GM12878 (cell line): ENCODE measurements around the gene CACNA1A. TPM values are rescaled to one million over a fixed set of nuclear protein-coding genes. Genes with fewer than 3 reads are reported as not detected.
A peak's percentile ranks its signal among the peaks of the same experiment; 100 is the strongest.
"Not testable (repeated sequence)": the region's sequence is repeated elsewhere in the genome, so short reads cannot be mapped to it uniquely, and the experiment has no call there.

Source experiments
- ATAC-seq: fragments of 200-7000 bp; cut with Tn5 transposase; 3 replicates; pipeline ENCODE4 v1.9.1; 2020; ENCODE audit warnings: mild to moderate bottlenecking, moderate library complexity
- BruUV-seq: library from RNA; stranded (reverse); fragments of 400-500 nt; replicated peaks from 2 replicates; lab custom pipeline; 2021; lab: Mats Ljungman, UMichigan
- CTCF ChIA-PET: fragments of 300-600 bp; sonication (Branson Sonifier 250); formaldehyde crosslinking; extraction: SDS; loops from one replicate; lab custom pipeline; 2021; ENCODE audit warnings: inconsistent platforms; lab: Yijun Ruan, JAX
- POLR2A ChIA-PET: fragments of 350-600 bp; formaldehyde crosslinking; extraction: SDS; loops from one replicate; lab custom pipeline; 2021; ENCODE audit warnings: inconsistent platforms; lab: Charles Lee
- RAD21 ChIA-PET: fragments of 300-600 bp; sonication (Branson Sonifier 250); formaldehyde crosslinking; loops from one replicate; lab custom pipeline; 2023; ENCODE audit warnings: antibody characterized with exemption; ENCODE audit not compliant: unreplicated experiment; lab: Charles Lee
- SMC1A ChIA-PET: fragments of 300-600 bp; sonication (Branson Sonifier 250); formaldehyde crosslinking; loops from one replicate; lab custom pipeline; 2023; ENCODE audit not compliant: unreplicated experiment, uncharacterized antibody; lab: Charles Lee
- DNase-seq: peaks from one replicate; pipeline ENCODE4 v3.0.0-alpha.2; 2011; ENCODE audit warnings: low read depth, low spot score
- FAIRE-seq: peaks from 3 replicates; lab custom pipeline; 2011; peaks lifted over from hg19 to GRCh38; lab: Jason Lieb, UNC
- H2AFZ ChIP-seq: 2 replicates; pipeline ENCODE4 v1.6.0; 2011; ENCODE audit warnings: low read depth, low read length, control low read depth; ENCODE audit not compliant: control insufficient read depth
- H3K27ac ChIP-seq: 2 replicates; pipeline ENCODE4 v1.5.1; 2011; ENCODE audit warnings: control low read depth; ENCODE audit not compliant: control insufficient read depth, insufficient read depth
- H3K27me3 ChIP-seq, 2 experiments: replicated peaks in 1 of 2; 2 replicates each; pipeline versions ENCODE4 v1.6.0 to v1.6.1; 2011; ENCODE audit warnings: low read length in 1 of 2; ENCODE audit not compliant: control insufficient read depth in 2 of 2, insufficient read depth in 2 of 2
- H3K36me3 ChIP-seq, 2 experiments: 2 replicates each; pipeline ENCODE4 v1.5.1; 2011; ENCODE audit warnings: low read length in 1 of 2; ENCODE audit not compliant: control insufficient read depth in 2 of 2, insufficient read depth in 2 of 2
- H3K4me1 ChIP-seq: 2 replicates; pipeline ENCODE4 v1.6.1; 2011; ENCODE audit warnings: mild to moderate bottlenecking, low read length, moderate library complexity, mixed read lengths; ENCODE audit not compliant: control insufficient read depth, insufficient read depth
- H3K4me2 ChIP-seq: 2 replicates; pipeline ENCODE4 v1.6.0; 2011; ENCODE audit warnings: control low read depth; ENCODE audit not compliant: control insufficient read depth, insufficient read depth
- H3K4me3 ChIP-seq: fragments of 200-600 bp; sonication (generic); 2 replicates; pipeline ENCODE4 v1.5.1; 2016
- H3K79me2 ChIP-seq: 2 replicates; pipeline ENCODE4 v1.6.0; 2011; ENCODE audit warnings: low read length; ENCODE audit not compliant: control insufficient read depth, insufficient read depth
- H3K9ac ChIP-seq: 2 replicates; pipeline ENCODE4 v1.8.0; 2011; ENCODE audit warnings: low read length, control low read depth, mixed read lengths; ENCODE audit not compliant: control insufficient read depth, insufficient read depth
- H3K9me3 ChIP-seq: replicated peaks from 3 replicates; pipeline ENCODE4 v1.5.1; 2011; ENCODE audit warnings: mild to moderate bottlenecking, low read length; ENCODE audit not compliant: control insufficient read depth, insufficient read depth
- H4K20me1 ChIP-seq: 2 replicates; pipeline ENCODE4 v1.6.0; 2011; ENCODE audit not compliant: control insufficient read depth, insufficient read depth
- ETV6 ChIP-seq, 2 experiments: fragments of 450-650 bp in 1 of 2; IDR thresholded peaks in 1 of 2; conservative IDR thresholded peaks in 1 of 2; 2 replicates each; pipeline ENCODE4 v1.6.1; 2014; ENCODE audit warnings: antibody characterized with exemption in 1 of 2, borderline replicate concordance in 1 of 2, low read depth in 1 of 2, mild to moderate bottlenecking in 1 of 2, moderate library complexity in 1 of 2
- HDAC6 ChIP-seq: fragments of 200-600 bp; sonication (generic); IDR thresholded peaks from one replicate; pipeline ENCODE4 v1.8.0; 2017; ENCODE audit warnings: antibody characterized with exemption; ENCODE audit not compliant: unreplicated experiment
- IKZF2 ChIP-seq, 2 experiments: fragments of 450-650 bp; IDR thresholded peaks; 2 replicates each; pipeline ENCODE4 v1.6.1; 2017; ENCODE audit warnings: mild to moderate bottlenecking in 2 of 2, moderate library complexity in 2 of 2
- KLF5 ChIP-seq: fragments of 450-650 bp; IDR thresholded peaks from 2 replicates; pipeline ENCODE4 v1.6.1; 2014; ENCODE audit warnings: mild to moderate bottlenecking; ENCODE audit not compliant: partially characterized antibody
- NFYB ChIP-seq: IDR thresholded peaks from 2 replicates; pipeline ENCODE4 v1.6.1; 2011; ENCODE audit warnings: low read depth, mild to moderate bottlenecking, low read length, improper control_type of control experiment, moderate library complexity; ENCODE audit not compliant: insufficient read depth
- SIN3A ChIP-seq: IDR thresholded peaks from 2 replicates; pipeline ENCODE4 v1.6.1; 2012; ENCODE audit warnings: low read depth, low read length, improper control_type of control experiment
- SMC3 ChIP-seq: IDR thresholded peaks from 2 replicates; pipeline ENCODE4 v1.6.1; 2011; ENCODE audit warnings: low read length, improper control_type of control experiment, borderline replicate concordance
- WGBS: methylation state at CpG from one replicate; pipeline ENCODE4 v1.1.6; 2016; ENCODE audit warnings: low lambda C conversion rate; ENCODE audit not compliant: insufficient replicate concordance, insufficient coverage; ENCODE audit errors: missing lambda C conversion rate; 5-methylcytosine and 5-hydroxymethylcytosine counted together
- in situ Hi-C: fragments of 300-500 bp; cut with MboI; formaldehyde crosslinking; loops from 9 replicates; pipeline ENCODE4 v1.14.3; 2018; ENCODE audit warnings: mixed read lengths
- intact Hi-C: fragments of 100-400 bp; cut with micrococcal nuclease; formaldehyde crosslinking; loops from one replicate; pipeline ENCODE4 v1.14.2; 2022; ENCODE audit not compliant: unreplicated experiment
- polyA plus RNA-seq, 11 experiments: library from polyadenylated mRNA; depleted of rRNA in 4 of 11; unstranded in 6 of 11; stranded (reverse) in 5 of 11; fragments of >200 nt; fragmentation: Nextera tagmentation in 4 of 11; fragmentation: Illumina TruSeq in 1 of 11; extraction: Ambion mirVana in 4 of 11; extraction: Trizol in 1 of 11; gene quantifications; 1 replicate in 1 of 11; 2 replicates in 10 of 11; pipeline versions ENCODE4 v1.2.1 to v1.2.3, GENCODE V29; 2011 to 2016; ENCODE audit warnings: inconsistent platforms in 2 of 11, missing spikeins in 2 of 11, low read depth in 1 of 11
- total RNA-seq, 4 experiments: library from RNA; depleted of rRNA in 3 of 4; stranded (reverse); fragments of >200 nt in 3 of 4; fragmentation: Illumina TruSeq in 1 of 4; extraction: Trizol in 1 of 4; gene quantifications; 2 replicates each; pipeline versions ENCODE4 v1.2.1 to v1.2.3, GENCODE V29; 2013 to 2021

The CACNA1A gene
- total and polyA plus RNA-seq, 10 of the 15 experiments (the other 5 are each of a cell fraction or from before 2014, with no cell fraction given): 1.1 to 4.4 (median 2.5) TPM

- no peak for TF ChIP-seq SIN3A
- no peak for TF ChIP-seq SMC3
- no peak for TF ChIP-seq NFYB
- TF ChIP-seq KLF5: no peak
- peak in 1 of 2 experiments; percentile 78; a peak in 2 of 4 replicates for TF ChIP-seq ETV6 (conservative IDR thresholded peaks at IDR 0.05 in 1 of 2, IDR thresholded peaks at IDR 0.05 in 1 of 2; ENCODE audit: borderline replicate concordance in 1 of 2, low read depth in 1 of 2)
- no peak for TF ChIP-seq HDAC6
- peak; percentile 73 to 79 for TF ChIP-seq IKZF2 (IDR thresholded peaks at IDR 0.05)
These were observed 324.4 kb downstream of the CACNA1A start (continued) for GRCh38 chr19:13181747-13182388.

GRCh38 chr19:13178291-13178690, 328.0 kb downstream of the CACNA1A start:
- H3K4me3 ChIP-seq, H3K27ac ChIP-seq, in situ Hi-C loops, DNase-seq, POLR2A ChIA-PET, BruUV-seq, H3K9me3 ChIP-seq, H2AFZ ChIP-seq, H3K27me3 ChIP-seq, H3K4me2 ChIP-seq, H3K9ac ChIP-seq, SMC1A ChIA-PET, ATAC-seq, H3K79me2 ChIP-seq, RAD21 ChIA-PET, FAIRE-seq, H3K36me3 ChIP-seq, H4K20me1 ChIP-seq, intact Hi-C loops: not testable (repeated sequence)
- H3K4me1 ChIP-seq: peaks cover 18% of the 10 kb centered on the region
- 91% methylated on average over 10 of the region's 10 CpGs for WGBS
- CTCF ChIA-PET: interaction anchor here (0.8 kb wide), 1 partner anchor 23 kb away, joined by 3 read pairs; no protein-coding TSS in a partner anchor

GRCh38 chr19:13177584-13177983, 328.7 kb downstream of the CACNA1A start:
- H4K20me1 ChIP-seq, RAD21 ChIA-PET, H3K36me3 ChIP-seq, H3K9ac ChIP-seq, H3K79me2 ChIP-seq, H3K4me3 ChIP-seq, intact Hi-C loops, DNase-seq, H3K27ac ChIP-seq, SMC1A ChIA-PET, H3K4me2 ChIP-seq, H2AFZ ChIP-seq, ATAC-seq, H3K27me3 ChIP-seq, FAIRE-seq, BruUV-seq, H3K9me3 ChIP-seq, in situ Hi-C loops: not testable (repeated sequence)
- POLR2A ChIA-PET: interaction anchor here (0.6 kb wide), 2 partner anchors 12 to 342 kb away, joined by 3 read pairs; no protein-coding TSS in a partner anchor
- WGBS: 96% methylated on average over 5 of the region's 5 CpGs
- CTCF ChIA-PET: interaction anchor here (1.1 kb wide), 1 partner anchor 9 kb away, joined by 6 read pairs; no protein-coding TSS in a partner anchor
- peaks cover 23% of the 10 kb centered on the region for H3K4me1 ChIP-seq
